ENCODE measurements around the gene PCDHGA5.
"Not testable (repeated sequence)": the region's sequence is repeated elsewhere in the genome, so short reads cannot be mapped to it uniquely, and the experiment has no call there.

PCDHGA5 gene

GRCh38 chr5:141363952-141364660, at the start of gene PCDHGA5:
Gene PCDHGA5, plus strand, starts transcription at chr5:141364162. Its CDS starts 169 bp downstream, at chr5:141364331.
- no peak for DNase-seq (ENCODE audit: extremely low spot score)
- no peak for TF ChIP-seq CTCF (IDR thresholded peaks at IDR 0.05; ENCODE audit: control extremely low read depth, extremely low read depth, low read depth, missing control alignments)
- ChIA-PET CTCF (interaction anchor here (0.8 to 1.5 kb wide), 4 partner anchors 9 to 193 kb away, joined by 3 to 6 read pairs (median 4); partner anchors contain the start of genes PCDHGA10 and PCDHGA4), POLR2A (no interaction called here)

DNA sequence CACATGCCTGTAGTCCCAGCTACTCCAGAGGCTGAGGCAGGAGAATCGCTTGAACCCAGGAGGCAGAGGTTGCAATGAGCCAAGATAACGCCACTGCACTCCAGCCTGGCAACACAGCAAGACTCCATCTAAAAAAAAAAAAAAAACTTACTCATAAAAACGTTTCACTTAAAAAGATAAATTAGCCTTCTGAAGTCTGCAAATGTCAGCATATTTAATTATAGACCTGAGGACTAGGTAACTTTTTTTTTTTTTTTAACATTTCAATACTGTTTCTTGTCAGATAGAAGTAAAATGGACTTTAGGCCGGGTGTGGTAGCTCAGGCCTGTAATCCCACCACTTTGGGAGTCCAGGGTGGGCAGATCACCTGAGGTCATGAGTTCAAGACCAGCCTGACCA, 47.0 kb upstream of the PCDHGA5 start:
- POLR2A ChIA-PET, CTCF ChIA-PET: not testable (repeated sequence)

DNA sequence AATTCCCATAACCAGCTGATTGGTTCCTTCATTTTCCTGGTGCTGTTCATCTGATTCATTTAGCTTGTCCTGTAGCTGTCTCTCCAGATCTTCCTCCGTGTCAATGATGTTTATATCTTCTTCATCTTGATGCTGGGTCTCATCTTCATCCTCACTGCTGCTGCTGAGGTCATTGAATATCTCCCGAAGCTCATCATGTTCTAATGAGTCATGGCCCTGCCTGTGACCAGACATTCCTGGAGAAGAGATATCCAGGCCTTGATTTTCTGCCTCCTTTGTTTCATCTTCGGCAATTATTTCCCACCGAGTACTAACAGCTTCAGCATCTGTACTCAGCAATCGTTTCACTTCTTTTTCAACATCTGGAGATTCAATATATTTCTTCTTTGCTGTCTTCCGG, 44.8 kb upstream of the PCDHGA5 start:
- DNase-seq (ENCODE audit: extremely low spot score): no peak
- ChIA-PET CTCF (interaction anchor here (0.9 to 4.4 kb wide), 20 partner anchors 7 to 273 kb away, joined by 3 to 53 read pairs (median 7); partner anchors contain the start of genes PCDHGA1, PCDHGA10, PCDHGA11 and PCDHGA2), POLR2A (no interaction called here)
- no peak for TF ChIP-seq CTCF (IDR thresholded peaks at IDR 0.05; ENCODE audit: control extremely low read depth, extremely low read depth, low read depth, missing control alignments)

More for the DNA sequence above, 47.0 kb upstream of the PCDHGA5 start:
- DNase-seq (ENCODE audit: extremely low spot score): not testable (repeated sequence)

GRCh38 chr5:141319699-141320098, 44.3 kb upstream of the PCDHGA5 start:
- no peak for TF ChIP-seq CTCF (IDR thresholded peaks at IDR 0.05; ENCODE audit: control extremely low read depth, extremely low read depth, low read depth, missing control alignments)
- ChIA-PET CTCF (interaction anchor here (0.6 to 4.4 kb wide), 34 partner anchors 8 to 601 kb away, joined by 3 to 53 read pairs (median 4); partner anchors contain the start of genes PCDHGA1, PCDHGA10, PCDHGA11 and PCDHGA2), POLR2A (interaction anchor here (0.6 to 1.7 kb wide), 3 partner anchors 11 to 984 kb away, joined by 3 to 4 read pairs (median 4); partner anchors contain the start of genes DIAPH1 and PCDHGA1)
- no peak for DNase-seq (ENCODE audit: extremely low spot score)

DNA sequence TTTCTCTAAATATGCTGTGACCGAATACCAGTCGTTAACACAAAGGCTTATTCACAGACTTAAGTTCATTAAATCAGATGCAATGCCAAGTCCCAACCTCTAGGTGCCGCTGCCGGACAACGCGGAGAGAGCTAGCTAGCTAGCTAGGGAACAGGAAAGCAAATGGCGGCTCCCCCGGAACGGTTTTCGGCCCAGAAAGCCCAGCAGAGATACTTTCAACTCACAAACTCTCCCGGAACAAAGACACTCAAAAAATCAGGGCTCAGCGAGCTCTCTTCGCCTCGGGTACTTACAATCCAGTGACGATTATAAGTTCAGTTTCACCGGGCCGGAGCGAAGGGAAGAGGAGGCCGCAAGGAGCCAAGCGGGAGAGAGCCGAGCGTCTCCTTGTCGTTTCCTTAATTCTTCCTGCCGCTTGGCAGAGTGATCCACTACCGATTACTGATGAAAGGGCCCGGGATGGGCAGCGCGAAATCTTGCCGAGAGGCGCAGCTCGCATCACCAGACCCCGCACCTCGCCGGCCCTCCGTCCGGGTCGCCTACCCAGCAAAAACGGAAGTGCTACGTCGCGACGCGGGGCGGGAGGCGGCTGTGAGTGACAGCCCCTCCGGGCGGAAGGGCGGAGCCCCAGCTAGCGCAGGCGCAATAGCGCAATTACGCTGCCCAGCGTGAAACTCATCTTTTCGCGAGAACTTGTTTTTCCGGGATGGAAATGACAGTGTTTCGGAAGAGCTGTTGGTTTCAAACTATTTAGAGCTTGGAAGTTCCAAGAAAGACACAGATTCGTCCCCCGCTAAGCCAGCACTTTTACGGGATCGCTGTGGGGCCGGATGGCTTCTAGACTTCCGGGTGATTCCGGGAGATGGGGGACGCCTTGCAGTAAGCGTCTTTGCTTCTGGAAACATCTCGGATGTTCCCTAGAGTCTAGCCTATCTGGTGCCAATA, 43.5 kb upstream of the PCDHGA5 start, which contains the start of gene TAF7:
Gene TAF7 (minus strand): TSS at position 560 of the 945 bp plus-strand sequence. CDS start 740 bp downstream, outside the sequence.
- CTCF ChIA-PET: interaction anchor here (0.6 to 4.4 kb wide), 42 partner anchors 9 to 602 kb away, joined by 3 to 53 read pairs (median 4); partner anchors contain the start of genes PCDHGA1, PCDHGA10, PCDHGA11 and PCDHGA2
- TF ChIP-seq CTCF (IDR thresholded peaks at IDR 0.05; ENCODE audit: control extremely low read depth, extremely low read depth, low read depth, missing control alignments): peak; percentile 95
- POLR2A ChIA-PET: interaction anchor here (0.6 to 1.7 kb wide), 4 partner anchors 10 to 985 kb away, joined by 3 to 4 read pairs (median 4); partner anchors contain the start of genes DIAPH1 and PCDHGA1
- DNase-seq (ENCODE audit: extremely low spot score): peak; percentile 93

DNA sequence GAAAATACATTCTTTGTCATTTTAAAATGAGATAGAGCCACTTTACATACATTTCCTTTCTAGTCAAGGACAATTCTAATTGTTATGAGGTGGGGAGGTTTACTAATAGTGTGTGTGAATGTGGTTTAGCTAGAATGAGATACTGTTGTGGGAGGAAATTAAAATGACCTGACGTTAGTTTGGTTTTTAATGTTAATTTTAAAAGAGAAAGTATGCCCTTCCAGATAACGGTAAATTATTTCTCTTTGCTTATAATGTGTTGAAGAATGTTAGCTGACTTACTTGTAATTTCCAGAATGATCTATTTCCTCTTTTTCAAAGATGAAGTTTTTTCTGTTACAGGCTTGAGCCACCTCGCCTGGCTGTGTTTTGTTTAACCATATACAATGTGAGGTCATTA, 41.7 kb upstream of the PCDHGA5 start:
- ChIA-PET CTCF (interaction anchor here (1.9 to 4.0 kb wide), 2 partner anchors 242 to 245 kb away, joined by 6 to 17 read pairs; no protein-coding TSS in a partner anchor), POLR2A (no interaction called here)
- no peak for TF ChIP-seq CTCF (IDR thresholded peaks at IDR 0.05; ENCODE audit: control extremely low read depth, extremely low read depth, low read depth, missing control alignments)
- DNase-seq (ENCODE audit: extremely low spot score): no peak

Data from GM10248 (cell line).